ENCODE data around the gene ZNRF1.

DNA sequence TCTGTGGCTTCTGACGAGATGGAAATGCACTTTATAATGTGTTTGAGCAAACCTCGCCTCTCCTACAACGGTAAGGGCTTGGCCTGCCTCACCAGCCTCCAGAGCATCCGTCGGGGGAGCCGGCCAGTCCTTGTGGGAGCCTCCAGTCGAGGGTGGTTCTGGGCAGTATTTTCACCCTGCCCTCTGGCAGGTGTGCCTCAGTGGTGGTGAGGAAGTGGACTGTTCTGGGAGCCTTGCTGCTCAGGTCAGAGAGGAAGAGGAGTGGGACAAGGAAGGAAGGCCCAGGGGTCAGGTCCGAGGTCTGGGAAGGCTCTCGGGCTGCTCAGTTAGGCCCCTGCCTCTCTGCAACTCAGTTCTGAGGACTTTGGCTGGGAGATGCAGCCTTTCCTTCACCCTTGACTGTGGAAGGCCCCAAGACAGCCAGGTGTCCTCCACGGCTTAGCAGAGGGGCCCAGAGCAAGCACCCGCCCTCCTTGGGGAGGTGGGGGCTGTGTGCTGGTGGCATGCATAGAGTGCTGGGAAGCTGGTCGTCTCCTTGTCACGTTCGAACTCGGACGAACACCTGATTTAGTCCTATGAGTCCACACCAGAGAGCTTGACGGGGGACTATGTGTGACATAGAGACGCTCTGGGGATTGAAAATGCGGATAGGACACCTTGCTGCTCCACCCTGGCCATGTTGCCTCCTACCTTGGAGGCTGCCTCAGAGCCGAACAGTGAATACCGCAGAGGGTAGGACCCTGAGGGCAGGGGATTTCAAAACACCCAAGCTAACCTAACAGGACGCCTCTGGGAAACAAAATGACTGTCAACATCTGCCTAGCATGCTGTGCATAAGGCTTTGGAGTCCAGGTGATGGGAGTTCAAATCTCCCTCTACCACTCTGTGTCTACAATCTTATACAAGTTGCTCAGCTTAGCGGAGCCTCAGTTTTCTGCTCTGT is 95.0 kb downstream of the ZNRF1 start:
- TF ChIP-seq, protein P1, sequence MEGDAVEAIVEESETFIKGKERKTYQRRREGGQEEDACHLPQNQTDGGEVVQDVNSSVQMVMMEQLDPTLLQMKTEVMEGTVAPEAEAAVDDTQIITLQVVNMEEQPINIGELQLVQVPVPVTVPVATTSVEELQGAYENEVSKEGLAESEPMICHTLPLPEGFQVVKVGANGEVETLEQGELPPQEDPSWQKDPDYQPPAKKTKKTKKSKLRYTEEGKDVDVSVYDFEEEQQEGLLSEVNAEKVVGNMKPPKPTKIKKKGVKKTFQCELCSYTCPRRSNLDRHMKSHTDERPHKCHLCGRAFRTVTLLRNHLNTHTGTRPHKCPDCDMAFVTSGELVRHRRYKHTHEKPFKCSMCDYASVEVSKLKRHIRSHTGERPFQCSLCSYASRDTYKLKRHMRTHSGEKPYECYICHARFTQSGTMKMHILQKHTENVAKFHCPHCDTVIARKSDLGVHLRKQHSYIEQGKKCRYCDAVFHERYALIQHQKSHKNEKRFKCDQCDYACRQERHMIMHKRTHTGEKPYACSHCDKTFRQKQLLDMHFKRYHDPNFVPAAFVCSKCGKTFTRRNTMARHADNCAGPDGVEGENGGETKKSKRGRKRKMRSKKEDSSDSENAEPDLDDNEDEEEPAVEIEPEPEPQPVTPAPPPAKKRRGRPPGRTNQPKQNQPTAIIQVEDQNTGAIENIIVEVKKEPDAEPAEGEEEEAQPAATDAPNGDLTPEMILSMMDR (IDR thresholded peaks at IDR 0.05) = no peak
- no peak for TF ChIP-seq POLR2A (IDR thresholded peaks at IDR 0.05)

All from heart left ventricle (tissue), 13 donors.